ENCODE measurements around the gene PRKAG2.

DNA sequence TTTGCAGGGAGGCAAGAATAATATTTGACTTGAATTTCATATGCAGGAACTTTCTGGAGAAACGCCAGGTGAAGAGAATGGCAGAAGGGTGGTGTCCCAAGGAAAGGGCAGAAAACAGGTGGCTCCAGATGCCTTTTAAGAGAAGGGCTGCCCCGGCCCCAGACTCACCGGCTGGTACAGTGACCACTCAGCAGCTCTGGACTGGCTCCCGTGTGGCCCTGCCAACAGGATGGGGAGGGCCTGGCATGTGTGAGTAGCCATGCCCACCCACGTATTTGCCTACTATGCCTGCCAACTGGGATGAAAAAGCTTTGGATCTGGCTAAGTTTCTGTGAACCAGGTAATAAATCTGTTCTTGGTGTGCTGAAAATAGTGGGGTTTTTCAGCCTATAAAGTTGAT, 159.5 kb downstream of the PRKAG2 start:
- TF ChIP-seq, protein P1, sequence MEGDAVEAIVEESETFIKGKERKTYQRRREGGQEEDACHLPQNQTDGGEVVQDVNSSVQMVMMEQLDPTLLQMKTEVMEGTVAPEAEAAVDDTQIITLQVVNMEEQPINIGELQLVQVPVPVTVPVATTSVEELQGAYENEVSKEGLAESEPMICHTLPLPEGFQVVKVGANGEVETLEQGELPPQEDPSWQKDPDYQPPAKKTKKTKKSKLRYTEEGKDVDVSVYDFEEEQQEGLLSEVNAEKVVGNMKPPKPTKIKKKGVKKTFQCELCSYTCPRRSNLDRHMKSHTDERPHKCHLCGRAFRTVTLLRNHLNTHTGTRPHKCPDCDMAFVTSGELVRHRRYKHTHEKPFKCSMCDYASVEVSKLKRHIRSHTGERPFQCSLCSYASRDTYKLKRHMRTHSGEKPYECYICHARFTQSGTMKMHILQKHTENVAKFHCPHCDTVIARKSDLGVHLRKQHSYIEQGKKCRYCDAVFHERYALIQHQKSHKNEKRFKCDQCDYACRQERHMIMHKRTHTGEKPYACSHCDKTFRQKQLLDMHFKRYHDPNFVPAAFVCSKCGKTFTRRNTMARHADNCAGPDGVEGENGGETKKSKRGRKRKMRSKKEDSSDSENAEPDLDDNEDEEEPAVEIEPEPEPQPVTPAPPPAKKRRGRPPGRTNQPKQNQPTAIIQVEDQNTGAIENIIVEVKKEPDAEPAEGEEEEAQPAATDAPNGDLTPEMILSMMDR (conservative IDR thresholded peaks at IDR 0.05; ENCODE audit: low read depth in 2 of 2) = no peak
- TF ChIP-seq POLR2AphosphoS5 (IDR thresholded peaks at IDR 0.05; ENCODE audit: low read depth) (no peak), EZH2phosphoT487 (IDR thresholded peaks at IDR 0.05; ENCODE audit: unreplicated experiment) (no peak), EZH2 (IDR thresholded peaks at IDR 0.05; ENCODE audit: low read depth, unreplicated experiment) (no peak), NANOG (IDR thresholded peaks at IDR 0.05; ENCODE audit: borderline replicate concordance) (no peak), CREB1 (CRISPR knock-in tag; IDR thresholded peaks at IDR 0.05; ENCODE audit: low read depth) (no peak), JUNB (IDR thresholded peaks at IDR 0.05; ENCODE audit: unreplicated experiment) (no peak), ZNF114 (CRISPR knock-in tag; IDR thresholded peaks at IDR 0.05) (no peak), ZNF331 (CRISPR knock-in tag; IDR thresholded peaks at IDR 0.05; ENCODE audit: low read depth) (no peak), STAT1 (IDR thresholded peaks at IDR 0.05; ENCODE audit: unreplicated experiment) (no peak)
- TF ChIP-seq, protein P2, sequence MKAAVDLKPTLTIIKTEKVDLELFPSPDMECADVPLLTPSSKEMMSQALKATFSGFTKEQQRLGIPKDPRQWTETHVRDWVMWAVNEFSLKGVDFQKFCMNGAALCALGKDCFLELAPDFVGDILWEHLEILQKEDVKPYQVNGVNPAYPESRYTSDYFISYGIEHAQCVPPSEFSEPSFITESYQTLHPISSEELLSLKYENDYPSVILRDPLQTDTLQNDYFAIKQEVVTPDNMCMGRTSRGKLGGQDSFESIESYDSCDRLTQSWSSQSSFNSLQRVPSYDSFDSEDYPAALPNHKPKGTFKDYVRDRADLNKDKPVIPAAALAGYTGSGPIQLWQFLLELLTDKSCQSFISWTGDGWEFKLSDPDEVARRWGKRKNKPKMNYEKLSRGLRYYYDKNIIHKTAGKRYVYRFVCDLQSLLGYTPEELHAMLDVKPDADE (IDR thresholded peaks at IDR 0.05) = no peak
- TF ChIP-seq, protein P3, sequence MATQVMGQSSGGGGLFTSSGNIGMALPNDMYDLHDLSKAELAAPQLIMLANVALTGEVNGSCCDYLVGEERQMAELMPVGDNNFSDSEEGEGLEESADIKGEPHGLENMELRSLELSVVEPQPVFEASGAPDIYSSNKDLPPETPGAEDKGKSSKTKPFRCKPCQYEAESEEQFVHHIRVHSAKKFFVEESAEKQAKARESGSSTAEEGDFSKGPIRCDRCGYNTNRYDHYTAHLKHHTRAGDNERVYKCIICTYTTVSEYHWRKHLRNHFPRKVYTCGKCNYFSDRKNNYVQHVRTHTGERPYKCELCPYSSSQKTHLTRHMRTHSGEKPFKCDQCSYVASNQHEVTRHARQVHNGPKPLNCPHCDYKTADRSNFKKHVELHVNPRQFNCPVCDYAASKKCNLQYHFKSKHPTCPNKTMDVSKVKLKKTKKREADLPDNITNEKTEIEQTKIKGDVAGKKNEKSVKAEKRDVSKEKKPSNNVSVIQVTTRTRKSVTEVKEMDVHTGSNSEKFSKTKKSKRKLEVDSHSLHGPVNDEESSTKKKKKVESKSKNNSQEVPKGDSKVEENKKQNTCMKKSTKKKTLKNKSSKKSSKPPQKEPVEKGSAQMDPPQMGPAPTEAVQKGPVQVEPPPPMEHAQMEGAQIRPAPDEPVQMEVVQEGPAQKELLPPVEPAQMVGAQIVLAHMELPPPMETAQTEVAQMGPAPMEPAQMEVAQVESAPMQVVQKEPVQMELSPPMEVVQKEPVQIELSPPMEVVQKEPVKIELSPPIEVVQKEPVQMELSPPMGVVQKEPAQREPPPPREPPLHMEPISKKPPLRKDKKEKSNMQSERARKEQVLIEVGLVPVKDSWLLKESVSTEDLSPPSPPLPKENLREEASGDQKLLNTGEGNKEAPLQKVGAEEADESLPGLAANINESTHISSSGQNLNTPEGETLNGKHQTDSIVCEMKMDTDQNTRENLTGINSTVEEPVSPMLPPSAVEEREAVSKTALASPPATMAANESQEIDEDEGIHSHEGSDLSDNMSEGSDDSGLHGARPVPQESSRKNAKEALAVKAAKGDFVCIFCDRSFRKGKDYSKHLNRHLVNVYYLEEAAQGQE (IDR thresholded peaks at IDR 0.05; ENCODE audit: unreplicated experiment) = no peak
- TF ChIP-seq, protein P4, sequence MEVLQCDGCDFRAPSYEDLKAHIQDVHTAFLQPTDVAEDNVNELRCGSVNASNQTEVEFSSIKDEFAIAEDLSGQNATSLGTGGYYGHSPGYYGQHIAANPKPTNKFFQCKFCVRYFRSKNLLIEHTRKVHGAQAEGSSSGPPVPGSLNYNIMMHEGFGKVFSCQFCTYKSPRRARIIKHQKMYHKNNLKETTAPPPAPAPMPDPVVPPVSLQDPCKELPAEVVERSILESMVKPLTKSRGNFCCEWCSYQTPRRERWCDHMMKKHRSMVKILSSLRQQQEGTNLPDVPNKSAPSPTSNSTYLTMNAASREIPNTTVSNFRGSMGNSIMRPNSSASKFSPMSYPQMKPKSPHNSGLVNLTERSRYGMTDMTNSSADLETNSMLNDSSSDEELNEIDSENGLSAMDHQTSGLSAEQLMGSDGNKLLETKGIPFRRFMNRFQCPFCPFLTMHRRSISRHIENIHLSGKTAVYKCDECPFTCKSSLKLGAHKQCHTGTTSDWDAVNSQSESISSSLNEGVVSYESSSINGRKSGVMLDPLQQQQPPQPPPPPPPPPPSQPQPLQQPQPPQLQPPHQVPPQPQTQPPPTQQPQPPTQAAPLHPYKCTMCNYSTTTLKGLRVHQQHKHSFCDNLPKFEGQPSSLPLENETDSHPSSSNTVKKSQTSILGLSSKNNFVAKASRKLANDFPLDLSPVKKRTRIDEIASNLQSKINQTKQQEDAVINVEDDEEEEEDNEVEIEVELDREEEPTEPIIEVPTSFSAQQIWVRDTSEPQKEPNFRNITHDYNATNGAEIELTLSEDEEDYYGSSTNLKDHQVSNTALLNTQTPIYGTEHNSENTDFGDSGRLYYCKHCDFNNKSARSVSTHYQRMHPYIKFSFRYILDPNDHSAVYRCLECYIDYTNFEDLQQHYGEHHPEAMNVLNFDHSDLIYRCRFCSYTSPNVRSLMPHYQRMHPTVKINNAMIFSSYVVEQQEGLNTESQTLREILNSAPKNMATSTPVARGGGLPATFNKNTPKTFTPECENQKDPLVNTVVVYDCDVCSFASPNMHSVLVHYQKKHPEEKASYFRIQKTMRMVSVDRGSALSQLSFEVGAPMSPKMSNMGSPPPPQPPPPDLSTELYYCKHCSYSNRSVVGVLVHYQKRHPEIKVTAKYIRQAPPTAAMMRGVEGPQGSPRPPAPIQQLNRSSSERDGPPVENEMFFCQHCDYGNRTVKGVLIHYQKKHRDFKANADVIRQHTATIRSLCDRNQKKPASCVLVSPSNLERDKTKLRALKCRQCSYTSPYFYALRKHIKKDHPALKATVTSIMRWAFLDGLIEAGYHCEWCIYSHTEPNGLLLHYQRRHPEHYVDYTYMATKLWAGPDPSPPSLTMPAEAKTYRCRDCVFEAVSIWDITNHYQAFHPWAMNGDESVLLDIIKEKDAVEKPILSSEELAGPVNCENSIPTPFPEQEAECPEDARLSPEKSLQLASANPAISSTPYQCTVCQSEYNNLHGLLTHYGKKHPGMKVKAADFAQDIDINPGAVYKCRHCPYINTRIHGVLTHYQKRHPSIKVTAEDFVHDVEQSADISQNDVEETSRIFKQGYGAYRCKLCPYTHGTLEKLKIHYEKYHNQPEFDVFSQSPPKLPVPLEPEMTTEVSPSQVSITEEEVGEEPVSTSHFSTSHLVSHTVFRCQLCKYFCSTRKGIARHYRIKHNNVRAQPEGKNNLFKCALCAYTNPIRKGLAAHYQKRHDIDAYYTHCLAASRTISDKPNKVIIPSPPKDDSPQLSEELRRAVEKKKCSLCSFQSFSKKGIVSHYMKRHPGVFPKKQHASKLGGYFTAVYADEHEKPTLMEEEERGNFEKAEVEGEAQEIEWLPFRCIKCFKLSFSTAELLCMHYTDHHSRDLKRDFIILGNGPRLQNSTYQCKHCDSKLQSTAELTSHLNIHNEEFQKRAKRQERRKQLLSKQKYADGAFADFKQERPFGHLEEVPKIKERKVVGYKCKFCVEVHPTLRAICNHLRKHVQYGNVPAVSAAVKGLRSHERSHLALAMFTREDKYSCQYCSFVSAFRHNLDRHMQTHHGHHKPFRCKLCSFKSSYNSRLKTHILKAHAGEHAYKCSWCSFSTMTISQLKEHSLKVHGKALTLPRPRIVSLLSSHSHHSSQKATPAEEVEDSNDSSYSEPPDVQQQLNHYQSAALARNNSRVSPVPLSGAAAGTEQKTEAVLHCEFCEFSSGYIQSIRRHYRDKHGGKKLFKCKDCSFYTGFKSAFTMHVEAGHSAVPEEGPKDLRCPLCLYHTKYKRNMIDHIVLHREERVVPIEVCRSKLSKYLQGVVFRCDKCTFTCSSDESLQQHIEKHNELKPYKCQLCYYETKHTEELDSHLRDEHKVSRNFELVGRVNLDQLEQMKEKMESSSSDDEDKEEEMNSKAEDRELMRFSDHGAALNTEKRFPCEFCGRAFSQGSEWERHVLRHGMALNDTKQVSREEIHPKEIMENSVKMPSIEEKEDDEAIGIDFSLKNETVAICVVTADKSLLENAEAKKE (CRISPR knock-in tag; IDR thresholded peaks at IDR 0.05) = no peak
